GM21367 (cell line): ENCODE data around the gene SNX30.

Experiments
- ATAC-seq: cut with Tn5 transposase; IDR thresholded peaks from one replicate; pipeline ENCODE4 v1.9.1; 2021; ENCODE audit not compliant: unreplicated experiment

The SNX30 gene

GRCh38 chr9:112752334-112753125 lies 2.0 kb downstream of the SNX30 start:
- no peak for ATAC-seq

- ATAC-seq = no peak
Measured at GRCh38 chr9:112753725-112754124, 3.2 kb downstream of the SNX30 start.

- no peak for ATAC-seq
Measured at GRCh38 chr9:112754578-112754977, 4.0 kb downstream of the SNX30 start.

- no peak for ATAC-seq
Measured at GRCh38 chr9:112755016-112755427, 4.5 kb downstream of the SNX30 start.

- no peak for ATAC-seq
Measured at GRCh38 chr9:112755675-112756074, 5.1 kb downstream of the SNX30 start.

- ATAC-seq = no peak
Measured at GRCh38 chr9:112757282-112757883, 6.8 kb downstream of the SNX30 start.

GRCh38 chr9:112757940-112758339 lies 7.4 kb downstream of the SNX30 start:
- no peak for ATAC-seq

- no peak for ATAC-seq
Measured at GRCh38 chr9:112760821-112761220, 10.3 kb downstream of the SNX30 start.

- ATAC-seq = no peak
Measured at GRCh38 chr9:112761912-112762655, 11.5 kb downstream of the SNX30 start.

GRCh38 chr9:112762726-112763518 lies 12.4 kb downstream of the SNX30 start:
- no peak for ATAC-seq

GRCh38 chr9:112764344-112764743 lies 13.8 kb downstream of the SNX30 start:
- no peak for ATAC-seq

GRCh38 chr9:112764837-112765236 lies 14.3 kb downstream of the SNX30 start:
- ATAC-seq = no peak

- no peak for ATAC-seq
Measured at GRCh38 chr9:112765281-112765680, 14.7 kb downstream of the SNX30 start.

GRCh38 chr9:112771359-112772214 lies 21.0 kb downstream of the SNX30 start:
- ATAC-seq = no peak

GRCh38 chr9:112772215-112772509 lies 21.6 kb downstream of the SNX30 start:
- ATAC-seq = no peak

- ATAC-seq = no peak
Measured at GRCh38 chr9:112772551-112772950, 22.0 kb downstream of the SNX30 start.

GRCh38 chr9:112774006-112774996 lies 23.7 kb downstream of the SNX30 start:
- no peak for ATAC-seq

GRCh38 chr9:112777914-112778313 lies 27.4 kb downstream of the SNX30 start:
- no peak for ATAC-seq

- ATAC-seq = no peak
Measured at GRCh38 chr9:112780450-112781036, 30.0 kb downstream of the SNX30 start.
